HEK293T (cell line): ENCODE data around the gene CXCL9.
"Not testable (repeated sequence)": the region's sequence is repeated elsewhere in the genome, so short reads cannot be mapped to it uniquely, and the experiment has no call there.

ENCODE experiments used
- CTCF ChIA-PET: fragments of 350-600 bp; formaldehyde crosslinking; extraction: SDS; loops from one replicate; lab custom pipeline; 2021; ENCODE audit warnings: antibody characterized with exemption, inconsistent platforms; lab: Yijun Ruan, JAX
- POLR2A ChIA-PET: fragments of 350-600 bp; formaldehyde crosslinking; extraction: SDS; loops from one replicate; lab custom pipeline; 2020; ENCODE audit warnings: antibody characterized with exemption, inconsistent platforms; lab: Yijun Ruan, JAX
- DNase-seq: peaks from one replicate; pipeline ENCODE4 v3.0.0; 2012; ENCODE audit warnings: mixed read lengths; ENCODE audit errors: extremely low spot score
- ARNT ChIP-seq: fragments of 450-650 bp; IDR thresholded peaks from 2 replicates; pipeline ENCODE4 v1.6.1; 2017; ENCODE audit warnings: mild to moderate bottlenecking
- BHLHE40 ChIP-seq: fragments of 450-650 bp; IDR thresholded peaks from 2 replicates; pipeline ENCODE4 v1.6.1; 2016; ENCODE audit warnings: mild to moderate bottlenecking, moderate library complexity, borderline replicate concordance
- CTBP1 ChIP-seq: fragments of 450-650 bp; IDR thresholded peaks from 2 replicates; pipeline ENCODE4 v1.6.1; 2016; ENCODE audit warnings: borderline replicate concordance
- ELF4 ChIP-seq: fragments of 450-650 bp; IDR thresholded peaks from 2 replicates; pipeline ENCODE4 v1.6.1; 2017; ENCODE audit warnings: antibody characterized with exemption
- FOXA1 ChIP-seq: fragments of 450-650 bp; IDR thresholded peaks from 2 replicates; pipeline ENCODE4 v1.6.1; 2016; ENCODE audit warnings: mild to moderate bottlenecking
- FOXK2 ChIP-seq: fragments of 450-650 bp; IDR thresholded peaks from 2 replicates; pipeline ENCODE4 v1.6.1; 2016; ENCODE audit warnings: mild to moderate bottlenecking
- FOXM1 ChIP-seq: fragments of 450-650 bp; IDR thresholded peaks from 2 replicates; pipeline ENCODE4 v1.6.1; 2017; ENCODE audit warnings: mild to moderate bottlenecking, borderline replicate concordance
- HDGF ChIP-seq: fragments of 450-650 bp; IDR thresholded peaks from 2 replicates; pipeline ENCODE4 v1.6.1; 2017; ENCODE audit warnings: antibody characterized with exemption, borderline replicate concordance
- L3MBTL2 ChIP-seq: fragments of 450-650 bp; conservative IDR thresholded peaks from 2 replicates; pipeline ENCODE4 v1.6.1; 2016; ENCODE audit warnings: mild to moderate bottlenecking
- LEF1 ChIP-seq: fragments of 450-650 bp; IDR thresholded peaks from 2 replicates; pipeline ENCODE4 v1.6.1; 2017; ENCODE audit warnings: mild to moderate bottlenecking, borderline replicate concordance
- NFRKB ChIP-seq: fragments of 450-650 bp; IDR thresholded peaks from 2 replicates; pipeline ENCODE4 v1.6.1; 2016; ENCODE audit warnings: mild to moderate bottlenecking, moderate library complexity
- PKNOX1 ChIP-seq: fragments of 450-650 bp; IDR thresholded peaks from 2 replicates; pipeline ENCODE4 v1.6.1; 2016
- SP1 ChIP-seq: fragments of 450-650 bp; IDR thresholded peaks from 2 replicates; pipeline ENCODE4 v1.6.1; 2017
- SUZ12 ChIP-seq: fragments of 450-650 bp; IDR thresholded peaks from 2 replicates; pipeline ENCODE4 v1.6.1; 2016; ENCODE audit warnings: mild to moderate bottlenecking
- TARDBP ChIP-seq: fragments of 450-650 bp; IDR thresholded peaks from 2 replicates; pipeline ENCODE4 v1.6.1; 2016
- ZNF384 ChIP-seq: fragments of 450-650 bp; IDR thresholded peaks from 2 replicates; pipeline ENCODE4 v1.6.1; 2016

Gene CXCL9

GRCh38 chr4:76002176-76002575, 5.1 kb downstream of the CXCL9 start:
- TF ChIP-seq CTBP1 = no peak
- no peak for TF ChIP-seq TARDBP
- no peak for TF ChIP-seq NFRKB
- TF ChIP-seq ELF4 = no peak
- TF ChIP-seq FOXM1 = no peak
- no peak for TF ChIP-seq SP1
- TF ChIP-seq ZNF384 = no peak
- no peak for TF ChIP-seq FOXK2
- TF ChIP-seq L3MBTL2 = no peak
- no peak for TF ChIP-seq BHLHE40
- TF ChIP-seq PKNOX1 = no peak
- no peak for TF ChIP-seq FOXA1
- no peak for TF ChIP-seq ARNT
- TF ChIP-seq LEF1 = no peak
- no peak for TF ChIP-seq SUZ12
- no peak for TF ChIP-seq HDGF
- ChIA-PET CTCF (no interaction called here), POLR2A (no interaction called here)
- no peak for DNase-seq

GRCh38 chr4:76001700-76002099, 5.6 kb downstream of the CXCL9 start:
- TF ChIP-seq FOXK2 = no peak
- TF ChIP-seq L3MBTL2 = no peak
- TF ChIP-seq FOXM1 = no peak
- no peak for TF ChIP-seq NFRKB
- TF ChIP-seq TARDBP = no peak
- TF ChIP-seq PKNOX1 = no peak
- TF ChIP-seq CTBP1 = no peak
- TF ChIP-seq ARNT = no peak
- no peak for TF ChIP-seq HDGF
- no peak for TF ChIP-seq SP1
- no peak for TF ChIP-seq ZNF384
- TF ChIP-seq BHLHE40 = no peak
- no peak for TF ChIP-seq SUZ12
- no peak for TF ChIP-seq FOXA1
- no peak for TF ChIP-seq ELF4
- no peak for TF ChIP-seq LEF1
- DNase-seq = no peak
- ChIA-PET CTCF (no interaction called here), POLR2A (no interaction called here)

- CTCF ChIA-PET = no interaction called here
- no peak for TF ChIP-seq TARDBP
- TF ChIP-seq LEF1 = no peak
- TF ChIP-seq BHLHE40 = no peak
- TF ChIP-seq ARNT = no peak
- TF ChIP-seq PKNOX1 = no peak
- POLR2A ChIA-PET = no interaction called here
- DNase-seq = no peak
Measured at GRCh38 chr4:76000279-76000678, 7.0 kb downstream of the CXCL9 start.

GRCh38 chr4:75998525-75999147, 8.7 kb downstream of the CXCL9 start:
- CTCF ChIA-PET, DNase-seq, POLR2A ChIA-PET: not testable (repeated sequence)

- no peak for TF ChIP-seq ELF4
- no peak for TF ChIP-seq SUZ12
- TF ChIP-seq FOXA1 = no peak
- TF ChIP-seq HDGF = no peak
- TF ChIP-seq TARDBP = no peak
- POLR2A ChIA-PET = interaction anchor here (1.2 kb wide), 1 partner anchor 150 kb away, joined by 3 read pairs; the partner anchor contains the start of gene NUP54
- CTCF ChIA-PET = interaction anchor here (0.7 kb wide), 1 partner anchor 82 kb away, joined by 3 read pairs; no protein-coding TSS in a partner anchor
- DNase-seq = no peak
Measured at GRCh38 chr4:75997946-75998345, 9.4 kb downstream of the CXCL9 start.

GRCh38 chr4:75997081-75997480, 10.2 kb downstream of the CXCL9 start:
- ChIA-PET POLR2A (interaction anchor here (1.2 kb wide), 1 partner anchor 151 kb away, joined by 3 read pairs; the partner anchor contains the start of gene NUP54), CTCF (interaction anchor here (0.7 to 1.6 kb wide), 3 partner anchors 84 to 160 kb away, joined by 3 read pairs; no protein-coding TSS in a partner anchor)
- no peak for TF ChIP-seq SUZ12
- TF ChIP-seq ZNF384 = no peak
- no peak for TF ChIP-seq HDGF
- TF ChIP-seq NFRKB = no peak
- TF ChIP-seq BHLHE40 = no peak
- no peak for TF ChIP-seq FOXK2
- no peak for TF ChIP-seq FOXA1
- TF ChIP-seq L3MBTL2 = no peak
- TF ChIP-seq CTBP1 = no peak
- TF ChIP-seq ELF4 = no peak
- no peak for TF ChIP-seq ARNT
- no peak for TF ChIP-seq TARDBP
- no peak for TF ChIP-seq PKNOX1
- TF ChIP-seq FOXM1 = no peak
- TF ChIP-seq SP1 = no peak

More at GRCh38 chr4:75997081-75997480, 10.2 kb downstream of the CXCL9 start:
- no peak for DNase-seq
